Right lobe of liver (tissue), 4 donors: ENCODE data around the gene MOXD1.

Source experiments
- POLR2A ChIP-seq: fragments of 450-650 bp; IDR thresholded peaks from one replicate; pipeline ENCODE4 v1.6.1; 2017; ENCODE audit warnings: antibody characterized with exemption, mild to moderate bottlenecking
- TF ChIP-seq, protein P1 (sequence below), 4 donors: fragments of 200-600 bp in 3 of 4; fragments of 450-650 bp in 1 of 4; IDR thresholded peaks; one replicate each; pipeline versions ENCODE4 v1.5.1 to v1.8.0; 2016 to 2022; ENCODE audit warnings: antibody characterized with exemption in 4 of 4, mild to moderate bottlenecking in 2 of 4
- donor health status: DM: no; HTN: no; CAD: no.
- donor health status: DM: no; HTN: no; CAD: no.
- donor health status: DM: no; HTN: yes; CAD: no.

DNA sequence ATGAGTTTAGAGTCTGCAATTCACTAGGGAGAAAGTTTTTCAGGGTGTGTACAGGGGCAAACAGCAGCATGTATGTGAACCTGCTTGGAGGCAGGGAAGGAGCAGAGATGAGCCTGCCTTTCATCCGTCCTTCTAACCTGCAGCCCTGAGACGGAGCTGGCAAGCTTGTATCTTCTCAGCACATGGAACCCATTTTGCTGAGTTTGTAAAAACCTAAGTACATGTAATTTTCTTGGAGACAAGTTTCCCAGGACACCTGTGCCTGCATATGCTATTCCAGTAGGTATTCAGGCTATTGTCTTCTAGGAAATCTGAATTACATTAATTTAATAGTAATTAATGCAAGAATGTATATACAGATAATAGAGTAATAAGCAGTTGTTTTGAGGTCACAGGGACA lies 28.8 kb upstream of the MOXD1 start:
- TF ChIP-seq, protein P1, sequence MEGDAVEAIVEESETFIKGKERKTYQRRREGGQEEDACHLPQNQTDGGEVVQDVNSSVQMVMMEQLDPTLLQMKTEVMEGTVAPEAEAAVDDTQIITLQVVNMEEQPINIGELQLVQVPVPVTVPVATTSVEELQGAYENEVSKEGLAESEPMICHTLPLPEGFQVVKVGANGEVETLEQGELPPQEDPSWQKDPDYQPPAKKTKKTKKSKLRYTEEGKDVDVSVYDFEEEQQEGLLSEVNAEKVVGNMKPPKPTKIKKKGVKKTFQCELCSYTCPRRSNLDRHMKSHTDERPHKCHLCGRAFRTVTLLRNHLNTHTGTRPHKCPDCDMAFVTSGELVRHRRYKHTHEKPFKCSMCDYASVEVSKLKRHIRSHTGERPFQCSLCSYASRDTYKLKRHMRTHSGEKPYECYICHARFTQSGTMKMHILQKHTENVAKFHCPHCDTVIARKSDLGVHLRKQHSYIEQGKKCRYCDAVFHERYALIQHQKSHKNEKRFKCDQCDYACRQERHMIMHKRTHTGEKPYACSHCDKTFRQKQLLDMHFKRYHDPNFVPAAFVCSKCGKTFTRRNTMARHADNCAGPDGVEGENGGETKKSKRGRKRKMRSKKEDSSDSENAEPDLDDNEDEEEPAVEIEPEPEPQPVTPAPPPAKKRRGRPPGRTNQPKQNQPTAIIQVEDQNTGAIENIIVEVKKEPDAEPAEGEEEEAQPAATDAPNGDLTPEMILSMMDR (IDR thresholded peaks at IDR 0.05): no peak
- no peak for TF ChIP-seq POLR2A
